ENCODE data around the gene TRANK1. TPM values are rescaled to one million over a fixed set of nuclear protein-coding genes. Genes with fewer than 3 reads are reported as not detected.
"Not testable (repeated sequence)": the region's sequence is repeated elsewhere in the genome, so short reads cannot be mapped to it uniquely, and the experiment has no call there.

The TRANK1 gene
- total RNA-seq, 1 donor from 2014 or later = 27.1 TPM

GRCh38 chr3:36923523-36923943 lies 21.3 kb downstream of the TRANK1 start:
- no peak for ATAC-seq
- no peak for DNase-seq (ENCODE audit: low spot score)

- no peak for ATAC-seq
Observed at GRCh38 chr3:36920884-36921567, 23.8 kb downstream of the TRANK1 start.

GRCh38 chr3:36919439-36920160 lies 25.3 kb downstream of the TRANK1 start:
- ATAC-seq = peak; percentile 91
- DNase-seq (ENCODE audit: low spot score) = no peak

More at GRCh38 chr3:36920884-36921567, 23.8 kb downstream of the TRANK1 start:
- no peak for DNase-seq (ENCODE audit: low spot score)

GRCh38 chr3:36918050-36918449 lies 26.8 kb downstream of the TRANK1 start:
- no peak for ATAC-seq
- DNase-seq (ENCODE audit: low spot score) = no peak

GRCh38 chr3:36911990-36912804 lies 32.7 kb downstream of the TRANK1 start:
- ATAC-seq (peak; percentile 23), DNase-seq (ENCODE audit: low spot score) (peak; percentile 37)

- ATAC-seq = no peak
- no peak for DNase-seq (ENCODE audit: low spot score)
Observed at GRCh38 chr3:36909666-36910065, 35.2 kb downstream of the TRANK1 start.

GRCh38 chr3:36909181-36909580 lies 35.7 kb downstream of the TRANK1 start:
- DNase-seq (ENCODE audit: low spot score) (peak; percentile 35), ATAC-seq (no peak)

- ATAC-seq = no peak
- peak; percentile 29 for DNase-seq (ENCODE audit: low spot score)
Observed at GRCh38 chr3:36908647-36909180, 36.1 kb downstream of the TRANK1 start.

GRCh38 chr3:36907911-36908646 lies 36.8 kb downstream of the TRANK1 start:
- ATAC-seq = peak; percentile 80
- peak; percentile 74 for DNase-seq (ENCODE audit: low spot score)

GRCh38 chr3:36906504-36907149 lies 38.2 kb downstream of the TRANK1 start:
- DNase-seq (ENCODE audit: low spot score) (no peak), ATAC-seq (no peak)

GRCh38 chr3:36905545-36905944 lies 39.3 kb downstream of the TRANK1 start:
- ATAC-seq (no peak), DNase-seq (ENCODE audit: low spot score) (no peak)

GRCh38 chr3:36904641-36905040 lies 40.2 kb downstream of the TRANK1 start:
- peak; percentile 82 for ATAC-seq
- DNase-seq (ENCODE audit: low spot score) = peak; percentile 48

GRCh38 chr3:36904065-36904464 lies 40.8 kb downstream of the TRANK1 start:
- not testable (repeated sequence) for ATAC-seq
- DNase-seq (ENCODE audit: low spot score) = peak; percentile 36

GRCh38 chr3:36903119-36903882 lies 41.6 kb downstream of the TRANK1 start:
- DNase-seq (ENCODE audit: low spot score) = peak; percentile 40
- no peak for ATAC-seq

- ATAC-seq = no peak
- peak; percentile 28 for DNase-seq (ENCODE audit: low spot score)
Observed at GRCh38 chr3:36901588-36901987, 43.3 kb downstream of the TRANK1 start.

- no peak for DNase-seq (ENCODE audit: low spot score)
- ATAC-seq = no peak
Observed at GRCh38 chr3:36900474-36901443, 44.1 kb downstream of the TRANK1 start.

- ATAC-seq (no peak), DNase-seq (ENCODE audit: low spot score) (no peak)
Observed at GRCh38 chr3:36895496-36896409, 49.1 kb downstream of the TRANK1 start.

All from left lobe of liver (tissue), 2 donors.